HL-60 (cell line): ENCODE measurements around the gene COL20A1.
A peak's percentile ranks its signal among the peaks of the same experiment; 100 is the strongest.

Experiments
- DNase-seq, 2 experiments: peaks; one replicate each; pipeline ENCODE4 v3.0.0-alpha.2; 2010 to 2020; ENCODE audit warnings: low read depth in 1 of 2, low spot score in 1 of 2
- H3K27ac ChIP-seq: fragments of 250-450 bp; sonication (Bioruptor Pico); replicated peaks from 2 replicates; pipeline ENCODE4 v1.5.1; 2020; ENCODE audit warnings: mild to moderate bottlenecking, moderate library complexity
- H3K27me3 ChIP-seq: fragments of 250-450 bp; sonication (Bioruptor Pico); 2 replicates; pipeline ENCODE4 v1.5.1; 2021; ENCODE audit warnings: mild to moderate bottlenecking, moderate library complexity; ENCODE audit not compliant: insufficient read depth, poor library complexity, severe bottlenecking
- H3K4me3 ChIP-seq: replicated peaks from 2 replicates; pipeline ENCODE4 v1.5.1; 2011; ENCODE audit warnings: mild to moderate bottlenecking, control low read depth, low read length; ENCODE audit not compliant: insufficient read depth
- GABPA ChIP-seq: IDR thresholded peaks from 2 replicates; pipeline ENCODE4 v1.6.1; 2012; ENCODE audit warnings: low read depth
- POLR2AphosphoS5 ChIP-seq: IDR thresholded peaks from 2 replicates; pipeline ENCODE4 v1.6.1; 2012; ENCODE audit warnings: low read depth
- SPI1 ChIP-seq: IDR thresholded peaks from 2 replicates; pipeline ENCODE4 v1.6.1; 2012; ENCODE audit warnings: low read depth, mild to moderate bottlenecking, borderline replicate concordance
- microRNA-seq: library from miRNA; unstranded; fragments of <30 nt; microRNA quantifications from one replicate; pipeline ENCODE4, GENCODE V29; 2018
- TF ChIP-seq, protein P1 (sequence below): IDR thresholded peaks from one replicate; pipeline ENCODE4 v1.5.1; 2011; ENCODE audit warnings: low read length, control low read depth, inconsistent platforms; ENCODE audit not compliant: insufficient read depth
- TF ChIP-seq, protein P2 (sequence below): IDR thresholded peaks from 2 replicates; pipeline ENCODE4 v1.6.1; 2012; ENCODE audit warnings: low read depth; ENCODE audit not compliant: insufficient replicate concordance

Gene COL20A1

DNA sequence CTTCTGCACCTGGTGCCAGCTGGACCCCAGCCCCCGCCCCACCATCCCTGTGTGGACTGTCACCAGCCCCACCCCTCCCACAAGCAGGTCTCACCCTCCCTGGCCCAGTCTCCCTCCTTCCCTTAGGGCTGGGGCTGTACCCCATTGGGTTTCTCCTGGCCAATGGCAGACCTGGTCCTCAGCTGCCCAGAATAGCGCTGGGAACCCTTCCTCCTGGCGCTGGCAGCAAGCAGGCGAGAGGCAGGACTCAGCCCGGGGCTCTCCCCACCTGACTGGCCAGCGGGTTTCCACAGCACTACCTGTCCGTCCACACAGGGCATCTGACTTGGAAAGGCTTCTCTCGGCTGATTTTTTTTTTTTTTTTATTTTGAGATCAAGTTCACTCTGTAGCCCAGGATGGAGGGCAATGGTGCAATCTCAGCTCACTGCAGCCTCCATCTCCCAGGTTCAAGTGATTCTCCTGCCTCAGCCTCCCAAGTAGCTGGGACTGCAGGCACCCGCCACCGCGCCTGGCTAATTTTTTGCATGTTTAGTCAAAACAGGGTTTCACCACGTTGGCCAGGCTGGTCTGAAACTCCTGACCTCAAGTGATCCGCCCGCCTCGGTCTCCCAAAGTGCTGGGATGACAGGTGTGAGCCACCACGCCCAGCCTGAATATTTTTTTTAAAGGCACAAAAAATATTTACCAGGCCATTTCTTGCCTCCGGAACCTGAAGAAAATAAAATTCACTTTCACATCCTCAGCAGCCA lies 89.7 kb downstream of the COL20A1 start:
- peaks cover 9% of the 10 kb centered on the region for H3K27me3 ChIP-seq
- DNase-seq: no peak
- no peak overlapping the region for H3K4me3 ChIP-seq
- no peak overlapping the region for H3K27ac ChIP-seq
- TF ChIP-seq GABPA: no peak

DNA sequence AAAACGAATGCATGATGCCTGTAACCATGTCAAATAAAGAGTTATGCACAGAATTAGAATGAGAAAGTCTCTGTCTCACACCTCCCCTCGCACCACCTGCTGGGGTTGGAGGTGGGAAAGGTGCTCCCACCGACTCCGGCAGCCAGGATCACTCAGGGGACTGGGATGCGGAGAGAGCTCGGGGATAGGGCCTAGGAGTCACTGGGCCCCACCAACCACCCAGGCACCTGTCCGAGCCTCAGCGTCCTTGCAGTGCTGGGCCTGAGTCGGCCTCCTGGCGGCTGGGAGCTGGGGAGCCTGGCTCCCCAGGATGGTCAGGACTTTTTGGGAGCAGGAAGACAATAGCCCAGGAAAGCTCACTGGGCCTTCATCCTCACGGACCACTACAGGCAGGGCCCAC lies 90.6 kb downstream of the COL20A1 start:
- DNase-seq: no peak
- no peak overlapping the region for H3K27ac ChIP-seq
- no peak overlapping the region for H3K4me3 ChIP-seq
- TF ChIP-seq SPI1 (no peak), GABPA (no peak), POLR2AphosphoS5 (no peak)
- TF ChIP-seq, protein P1, sequence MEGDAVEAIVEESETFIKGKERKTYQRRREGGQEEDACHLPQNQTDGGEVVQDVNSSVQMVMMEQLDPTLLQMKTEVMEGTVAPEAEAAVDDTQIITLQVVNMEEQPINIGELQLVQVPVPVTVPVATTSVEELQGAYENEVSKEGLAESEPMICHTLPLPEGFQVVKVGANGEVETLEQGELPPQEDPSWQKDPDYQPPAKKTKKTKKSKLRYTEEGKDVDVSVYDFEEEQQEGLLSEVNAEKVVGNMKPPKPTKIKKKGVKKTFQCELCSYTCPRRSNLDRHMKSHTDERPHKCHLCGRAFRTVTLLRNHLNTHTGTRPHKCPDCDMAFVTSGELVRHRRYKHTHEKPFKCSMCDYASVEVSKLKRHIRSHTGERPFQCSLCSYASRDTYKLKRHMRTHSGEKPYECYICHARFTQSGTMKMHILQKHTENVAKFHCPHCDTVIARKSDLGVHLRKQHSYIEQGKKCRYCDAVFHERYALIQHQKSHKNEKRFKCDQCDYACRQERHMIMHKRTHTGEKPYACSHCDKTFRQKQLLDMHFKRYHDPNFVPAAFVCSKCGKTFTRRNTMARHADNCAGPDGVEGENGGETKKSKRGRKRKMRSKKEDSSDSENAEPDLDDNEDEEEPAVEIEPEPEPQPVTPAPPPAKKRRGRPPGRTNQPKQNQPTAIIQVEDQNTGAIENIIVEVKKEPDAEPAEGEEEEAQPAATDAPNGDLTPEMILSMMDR: no peak
- TF ChIP-seq, protein P2, sequence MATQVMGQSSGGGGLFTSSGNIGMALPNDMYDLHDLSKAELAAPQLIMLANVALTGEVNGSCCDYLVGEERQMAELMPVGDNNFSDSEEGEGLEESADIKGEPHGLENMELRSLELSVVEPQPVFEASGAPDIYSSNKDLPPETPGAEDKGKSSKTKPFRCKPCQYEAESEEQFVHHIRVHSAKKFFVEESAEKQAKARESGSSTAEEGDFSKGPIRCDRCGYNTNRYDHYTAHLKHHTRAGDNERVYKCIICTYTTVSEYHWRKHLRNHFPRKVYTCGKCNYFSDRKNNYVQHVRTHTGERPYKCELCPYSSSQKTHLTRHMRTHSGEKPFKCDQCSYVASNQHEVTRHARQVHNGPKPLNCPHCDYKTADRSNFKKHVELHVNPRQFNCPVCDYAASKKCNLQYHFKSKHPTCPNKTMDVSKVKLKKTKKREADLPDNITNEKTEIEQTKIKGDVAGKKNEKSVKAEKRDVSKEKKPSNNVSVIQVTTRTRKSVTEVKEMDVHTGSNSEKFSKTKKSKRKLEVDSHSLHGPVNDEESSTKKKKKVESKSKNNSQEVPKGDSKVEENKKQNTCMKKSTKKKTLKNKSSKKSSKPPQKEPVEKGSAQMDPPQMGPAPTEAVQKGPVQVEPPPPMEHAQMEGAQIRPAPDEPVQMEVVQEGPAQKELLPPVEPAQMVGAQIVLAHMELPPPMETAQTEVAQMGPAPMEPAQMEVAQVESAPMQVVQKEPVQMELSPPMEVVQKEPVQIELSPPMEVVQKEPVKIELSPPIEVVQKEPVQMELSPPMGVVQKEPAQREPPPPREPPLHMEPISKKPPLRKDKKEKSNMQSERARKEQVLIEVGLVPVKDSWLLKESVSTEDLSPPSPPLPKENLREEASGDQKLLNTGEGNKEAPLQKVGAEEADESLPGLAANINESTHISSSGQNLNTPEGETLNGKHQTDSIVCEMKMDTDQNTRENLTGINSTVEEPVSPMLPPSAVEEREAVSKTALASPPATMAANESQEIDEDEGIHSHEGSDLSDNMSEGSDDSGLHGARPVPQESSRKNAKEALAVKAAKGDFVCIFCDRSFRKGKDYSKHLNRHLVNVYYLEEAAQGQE: no peak
- peaks cover 3% of the 10 kb centered on the region for H3K27me3 ChIP-seq

DNA sequence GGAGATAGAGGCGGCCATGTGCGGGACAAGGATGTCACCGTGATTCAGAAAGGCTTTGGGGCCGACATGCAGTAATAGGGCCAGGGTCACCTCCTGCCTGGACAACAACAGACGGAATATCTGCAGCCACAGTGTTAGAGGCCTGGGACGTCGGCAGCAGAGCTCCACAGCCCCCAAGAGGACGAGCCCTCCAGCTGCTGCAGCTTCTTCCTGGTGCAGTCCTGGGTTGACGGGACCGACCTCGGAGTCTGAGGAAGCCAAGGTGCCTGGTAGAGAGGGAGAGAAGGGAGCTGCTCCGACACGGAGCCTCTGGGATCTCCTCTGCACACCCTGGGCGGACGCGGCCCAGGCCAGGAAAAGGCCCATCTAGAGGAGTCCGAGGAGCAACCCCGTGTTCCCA lies 91.3 kb downstream of the COL20A1 start:
- H3K27me3 ChIP-seq: no peaks in the 10 kb centered on the region
- no peak overlapping the region for H3K4me3 ChIP-seq
- no peak overlapping the region for H3K27ac ChIP-seq
- TF ChIP-seq POLR2AphosphoS5: no peak
- no peak for TF ChIP-seq GABPA
- no peak for TF ChIP-seq SPI1
- TF ChIP-seq, protein P2: no peak
- TF ChIP-seq, protein P1: no peak
- no peak for DNase-seq

Small RNAs within 50 kb of the gene (microRNA-seq; reads per million reads assigned to microRNA genes)
- gene MIR4326: 8.4 reads per million, percentile 28 among the genes with 10 or more reads in this experiment
